IPS-18c (cell line): ENCODE measurements around the gene TBRG4.

Experiments
- H3K4me3 ChIP-seq: 2 replicates; pipeline ENCODE4 v1.7.0; 2013; ENCODE audit warnings: low read depth, mild to moderate bottlenecking, low read length, moderate library complexity; ENCODE audit not compliant: insufficient read depth
- H3K9me3 ChIP-seq: one replicate; pipeline ENCODE4 v1.6.1; 2013; ENCODE audit warnings: mild to moderate bottlenecking, low read length, moderate library complexity; ENCODE audit not compliant: control insufficient read depth, insufficient read depth

Gene TBRG4

DNA sequence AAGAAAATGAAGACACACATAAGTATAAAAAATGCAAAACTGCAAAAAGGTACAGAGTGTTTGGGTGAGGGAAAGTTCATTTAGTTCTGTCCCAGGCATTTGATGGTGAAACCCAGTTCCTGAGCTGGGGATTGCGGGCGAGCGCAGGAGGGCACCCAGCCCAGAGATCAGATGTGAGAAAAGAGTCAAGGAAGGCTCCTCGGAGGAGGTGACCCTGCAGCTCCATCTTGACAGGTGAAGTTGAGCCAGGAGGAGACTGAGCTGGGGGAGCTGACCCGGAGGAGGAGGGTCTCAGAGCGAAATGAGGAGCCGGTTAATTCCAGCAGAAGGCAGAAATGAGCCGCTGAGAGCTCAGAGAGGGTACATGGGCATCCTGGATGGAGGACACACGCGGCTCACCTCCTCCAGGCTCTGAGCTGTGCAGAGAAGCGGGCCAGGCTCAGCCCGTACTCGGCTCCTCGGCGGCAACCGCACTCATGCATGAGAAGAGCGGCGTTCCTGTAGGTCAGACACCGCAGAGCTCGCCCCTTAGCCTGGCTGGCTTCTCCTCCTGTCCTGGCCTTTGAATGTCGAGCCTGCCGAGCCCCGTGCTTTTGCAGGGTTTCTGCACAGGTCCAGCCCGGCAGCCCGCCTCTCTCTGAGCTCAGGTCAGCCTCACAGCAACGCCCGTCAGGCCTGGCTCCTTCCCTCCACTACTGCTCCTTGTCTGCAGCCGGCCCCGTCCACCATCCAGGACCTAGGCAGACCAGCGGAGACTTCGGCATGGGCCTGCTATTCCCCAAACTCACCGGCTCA is 36.6 kb upstream of the TBRG4 start:
- Histone ChIP-seq H3K9me3 (no peaks in the 10 kb centered on the region), H3K4me3 (no peak overlapping the region)

- no peak overlapping the region for H3K4me3 ChIP-seq
- H3K9me3 ChIP-seq, result no peaks in the 10 kb centered on the region
Measured at GRCh38 chr7:45146531-45147379, 35.3 kb upstream of the TBRG4 start.

- no peak overlapping the region for H3K4me3 ChIP-seq
- H3K9me3 ChIP-seq, result no peaks in the 10 kb centered on the region
Measured at GRCh38 chr7:45145881-45146280, 34.4 kb upstream of the TBRG4 start.

GRCh38 chr7:45143616-45144015 is 32.1 kb upstream of the TBRG4 start:
- Histone ChIP-seq H3K4me3 (no peak overlapping the region), H3K9me3 (no peaks in the 10 kb centered on the region)

GRCh38 chr7:45140827-45141226 is 29.3 kb upstream of the TBRG4 start:
- H3K4me3 ChIP-seq, result no peak overlapping the region

GRCh38 chr7:45138433-45139267 is 27.2 kb upstream of the TBRG4 start:
- Histone ChIP-seq H3K4me3 (no peak overlapping the region), H3K9me3 (no peaks in the 10 kb centered on the region)

More at GRCh38 chr7:45140827-45141226, 29.3 kb upstream of the TBRG4 start:
- H3K9me3 ChIP-seq, result no peaks in the 10 kb centered on the region

DNA sequence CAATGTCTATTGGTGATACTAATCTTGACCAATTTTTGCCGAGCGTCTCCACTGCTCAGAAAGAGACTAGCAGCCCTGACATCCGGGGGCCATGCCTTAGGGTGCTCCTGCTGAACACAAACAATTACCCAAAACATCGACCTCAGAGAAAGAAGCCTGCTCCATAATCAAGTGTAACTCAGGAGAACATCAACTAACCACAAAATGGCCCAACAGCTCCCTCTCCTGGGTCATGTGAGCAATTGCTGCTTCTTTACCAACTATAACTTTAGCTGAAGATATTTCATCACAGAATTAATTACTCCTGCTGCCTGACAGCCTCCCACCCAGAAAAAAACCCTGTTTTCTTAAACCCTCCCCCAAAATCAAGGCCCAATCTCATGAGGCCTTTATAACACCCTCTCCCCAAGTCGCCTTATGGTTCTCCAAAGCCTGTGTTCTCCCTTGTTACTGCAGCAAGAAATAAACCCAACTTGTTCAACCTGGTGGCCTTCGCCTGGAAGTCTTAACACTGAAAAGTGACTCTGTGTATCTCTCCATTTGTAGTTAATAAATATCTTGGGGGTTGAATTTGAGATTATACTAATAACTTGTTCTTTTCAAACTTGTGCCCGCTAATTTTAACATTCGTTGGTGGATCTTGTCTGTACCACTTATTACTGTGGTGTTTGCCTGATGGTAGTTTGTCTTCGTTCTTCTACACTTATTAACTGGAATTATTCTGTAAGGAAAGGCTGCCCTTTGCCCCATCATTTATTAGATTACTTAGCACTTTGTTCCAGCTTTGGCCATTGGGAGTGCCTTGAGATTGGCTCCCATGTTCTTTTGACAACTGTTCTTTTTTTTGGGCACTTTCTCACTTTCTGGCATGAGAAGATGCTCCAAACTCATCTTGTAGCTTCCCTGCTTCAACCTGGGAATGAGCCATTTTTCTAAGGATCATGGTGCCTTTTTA is 24.9 kb upstream of the TBRG4 start:
- Histone ChIP-seq H3K4me3 (no peak overlapping the region), H3K9me3 (no peaks in the 10 kb centered on the region)

DNA sequence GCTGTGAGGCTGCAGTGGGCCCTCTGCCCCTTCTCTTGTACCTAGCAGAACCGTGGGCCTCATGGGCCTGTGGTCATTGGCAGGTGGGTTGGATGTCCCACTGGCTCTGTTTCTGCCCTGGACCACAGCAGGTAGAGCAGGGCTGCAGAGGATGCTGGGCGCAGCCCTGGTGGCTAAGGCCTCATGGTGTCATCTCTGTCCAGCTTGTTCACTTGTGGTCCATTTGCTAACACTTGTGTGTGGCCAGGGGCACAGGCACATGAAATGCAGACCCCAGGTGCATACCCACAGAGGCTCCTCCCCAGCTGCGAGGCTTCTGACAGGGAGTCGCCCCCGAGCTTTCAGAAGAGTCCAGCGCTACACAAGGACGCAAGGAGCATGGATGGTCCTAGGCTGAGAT is 22.4 kb upstream of the TBRG4 start:
- no peak overlapping the region for H3K4me3 ChIP-seq
- H3K9me3 ChIP-seq, result no peaks in the 10 kb centered on the region

GRCh38 chr7:45133352-45133751 is 21.9 kb upstream of the TBRG4 start:
- H3K4me3 ChIP-seq, result no peak overlapping the region
- H3K9me3 ChIP-seq, result no peaks in the 10 kb centered on the region

DNA sequence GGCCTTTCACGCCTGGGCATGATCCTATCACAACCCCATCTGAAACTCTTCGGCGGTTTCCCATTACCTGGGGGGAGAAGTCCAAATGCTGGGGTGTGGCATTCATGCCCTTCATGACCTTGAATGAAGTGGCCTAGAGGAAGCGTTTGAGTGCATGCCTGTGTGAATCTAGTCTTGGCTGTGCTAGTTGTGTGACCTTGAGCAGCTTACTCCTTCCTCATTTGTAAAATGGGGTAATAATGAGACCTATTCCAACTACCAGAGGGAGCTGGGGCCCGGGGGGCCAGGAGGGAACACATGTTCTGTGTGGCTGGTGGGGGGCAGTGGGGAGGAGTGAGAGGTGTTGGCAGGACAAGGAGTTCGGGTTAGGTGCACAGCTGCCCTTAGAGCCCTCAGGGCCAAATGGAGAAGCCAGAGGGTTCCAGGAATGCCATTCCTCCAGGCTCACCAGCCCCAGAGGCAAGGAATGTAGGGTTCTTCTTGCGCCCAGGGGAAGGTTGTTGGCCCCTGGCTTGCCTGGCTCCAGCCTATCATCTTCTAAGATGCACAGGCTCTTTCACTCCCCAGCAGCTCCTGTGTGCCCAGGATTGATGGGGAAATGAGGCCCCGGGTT is 21.3 kb upstream of the TBRG4 start:
- H3K4me3 ChIP-seq, result no peak overlapping the region
- no peaks in the 10 kb centered on the region for H3K9me3 ChIP-seq

- H3K4me3 ChIP-seq, result no peak overlapping the region; the same call in 1 of the 2 replicates
- no peaks in the 10 kb centered on the region for H3K9me3 ChIP-seq
Measured at GRCh38 chr7:45131891-45132290, 20.4 kb upstream of the TBRG4 start.

GRCh38 chr7:45130910-45131309 is 19.4 kb upstream of the TBRG4 start:
- H3K4me3 ChIP-seq, result no peak overlapping the region
- no peaks in the 10 kb centered on the region for H3K9me3 ChIP-seq

GRCh38 chr7:45129906-45130305 is 18.4 kb upstream of the TBRG4 start:
- Histone ChIP-seq H3K9me3 (no peaks in the 10 kb centered on the region), H3K4me3 (no peak overlapping the region)

DNA sequence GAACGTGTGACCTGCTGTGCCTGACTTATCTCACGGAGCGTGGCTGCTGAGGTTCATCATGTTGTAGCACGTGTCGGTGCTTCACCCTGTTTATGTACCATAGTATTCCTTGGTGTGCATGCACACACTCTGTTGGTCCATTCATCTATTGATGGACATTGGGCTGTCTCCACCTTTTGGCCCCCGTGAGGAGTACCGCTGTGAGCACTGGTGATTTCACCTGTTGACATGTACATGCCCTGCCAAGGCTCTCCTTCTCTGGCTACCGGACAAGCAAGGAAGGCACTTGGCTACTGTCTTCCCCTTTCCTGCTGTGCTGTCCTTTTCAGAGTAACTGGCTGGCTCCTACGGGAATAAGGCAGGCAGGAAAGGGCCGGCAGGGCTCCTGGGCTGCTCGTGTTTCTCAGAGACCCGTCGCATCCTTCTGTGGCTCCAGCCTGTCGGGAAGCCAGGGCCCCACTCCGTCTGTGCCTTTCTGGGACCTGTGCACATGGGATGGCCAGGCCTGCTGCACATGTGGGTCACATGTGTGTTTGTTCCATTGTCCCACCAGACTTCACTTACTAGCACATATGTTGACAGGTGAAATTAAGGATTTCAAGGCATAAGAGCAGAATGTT is 17.8 kb upstream of the TBRG4 start:
- Histone ChIP-seq H3K9me3 (no peaks in the 10 kb centered on the region), H3K4me3 (no peak overlapping the region)

- no peaks in the 10 kb centered on the region for H3K9me3 ChIP-seq
- no peak overlapping the region for H3K4me3 ChIP-seq
Measured at GRCh38 chr7:45126920-45127319, 15.4 kb upstream of the TBRG4 start.

DNA sequence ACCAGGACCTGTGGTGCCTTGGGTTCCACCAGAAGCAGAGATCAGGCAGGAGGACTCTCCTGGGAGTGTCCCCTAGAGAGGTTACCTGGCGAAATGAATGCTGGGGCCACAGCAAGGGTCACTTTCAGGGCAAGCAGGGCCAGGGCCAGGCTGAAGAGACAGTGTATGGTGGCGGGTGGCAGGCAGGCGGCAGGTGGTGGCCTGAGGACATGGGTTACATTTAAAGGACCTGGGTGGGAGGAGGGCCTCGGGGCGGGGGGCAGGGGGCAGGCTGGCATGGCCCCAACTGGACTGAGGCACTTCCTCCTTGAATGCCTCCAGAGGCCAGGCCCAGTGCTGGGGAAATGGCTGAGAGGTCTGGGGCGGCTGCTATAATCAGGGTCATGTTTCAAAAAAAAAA is 14.7 kb upstream of the TBRG4 start:
- H3K9me3 ChIP-seq, result no peaks in the 10 kb centered on the region
- H3K4me3 ChIP-seq, result no peak overlapping the region
